ENCODE results near the gene BEND7.

BEND7 gene

GRCh38 chr10:13521026-13521425 lies 7.8 kb downstream of the BEND7 start:
- DNase-seq (ENCODE audit: low read depth in 1 of 2, low spot score in 1 of 2), result no peak

- DNase-seq (ENCODE audit: low read depth in 1 of 2, low spot score in 1 of 2), result no peak
Observed at GRCh38 chr10:13520194-13520593, 8.6 kb downstream of the BEND7 start.

GRCh38 chr10:13518076-13518692 lies 10.6 kb downstream of the BEND7 start:
- no peak for DNase-seq (ENCODE audit: low read depth in 1 of 2, low spot score in 1 of 2)

GRCh38 chr10:13517675-13518074 lies 11.1 kb downstream of the BEND7 start:
- DNase-seq (ENCODE audit: low read depth in 1 of 2, low spot score in 1 of 2), result no peak

DNA sequence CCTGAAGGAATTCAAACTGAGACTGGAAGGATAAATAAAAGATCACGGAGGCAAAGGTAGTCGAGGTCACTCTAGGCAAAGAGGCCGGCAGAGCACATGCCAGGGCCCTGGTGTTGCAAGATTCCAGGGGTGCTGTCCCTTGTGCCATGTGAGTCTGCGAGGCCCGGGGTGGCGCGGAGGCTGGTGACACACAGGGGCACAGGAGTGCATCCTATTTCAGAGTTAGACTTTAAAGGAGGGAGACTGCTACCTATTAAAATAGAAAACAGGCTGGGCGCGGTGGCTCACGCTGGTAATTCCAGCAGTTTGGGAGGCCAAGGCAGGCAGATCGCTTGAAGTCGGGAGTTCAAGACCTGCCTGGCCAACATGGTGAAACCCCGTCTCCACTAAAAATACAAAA lies 12.6 kb downstream of the BEND7 start:
- DNase-seq (ENCODE audit: low read depth in 1 of 2, low spot score in 1 of 2), result no peak

GRCh38 chr10:13515467-13515866 lies 13.3 kb downstream of the BEND7 start:
- no peak for DNase-seq (ENCODE audit: low read depth in 1 of 2, low spot score in 1 of 2)

DNA sequence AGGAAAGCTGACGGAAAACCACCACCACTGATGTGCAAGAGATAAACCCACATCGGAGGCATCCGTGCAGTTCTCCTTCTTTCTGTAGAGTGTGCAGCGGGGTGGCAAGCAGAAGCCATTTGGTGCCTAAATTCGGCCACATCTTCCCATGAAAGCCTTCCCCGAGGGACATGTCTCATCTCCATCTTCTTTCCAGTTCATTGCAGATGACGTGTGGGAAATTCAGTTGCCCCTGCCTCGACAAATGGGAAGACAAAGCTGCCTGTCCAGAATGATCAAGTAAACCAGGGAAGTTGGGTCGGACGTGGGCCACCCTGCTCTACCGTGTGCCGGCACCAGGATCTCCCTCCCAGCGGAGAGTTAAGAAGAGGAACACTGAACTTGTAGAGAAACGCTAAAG lies 14.5 kb downstream of the BEND7 start:
- DNase-seq (ENCODE audit: low read depth in 1 of 2, low spot score in 1 of 2), result no peak

- DNase-seq (ENCODE audit: low read depth in 1 of 2, low spot score in 1 of 2), result no peak
Observed at GRCh38 chr10:13512564-13512963, 16.2 kb downstream of the BEND7 start.

DNA sequence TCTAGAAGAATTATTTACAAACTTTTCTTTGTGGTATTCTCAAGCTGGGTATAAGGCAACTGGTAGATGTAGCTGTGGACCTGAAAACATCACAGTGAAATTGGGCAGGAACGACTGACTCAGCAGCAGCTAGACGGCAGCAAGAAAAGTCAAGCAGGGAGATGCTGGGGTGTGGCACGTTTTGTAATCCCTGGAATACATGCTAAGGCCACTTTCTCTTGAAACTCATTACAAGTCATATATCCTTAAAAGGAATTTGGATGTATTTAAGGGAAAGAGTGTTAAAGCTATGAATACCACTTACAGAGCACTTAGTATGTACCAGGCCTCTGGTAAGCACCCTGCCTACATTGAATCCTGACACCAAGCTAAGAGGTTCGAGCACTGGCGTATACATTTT lies 17.4 kb downstream of the BEND7 start:
- DNase-seq (ENCODE audit: low read depth in 1 of 2, low spot score in 1 of 2), result no peak

- DNase-seq (ENCODE audit: low read depth in 1 of 2, low spot score in 1 of 2), result no peak
Observed at GRCh38 chr10:13505052-13505680, 23.6 kb downstream of the BEND7 start.

- no peak for DNase-seq (ENCODE audit: low read depth in 1 of 2, low spot score in 1 of 2)
Observed at GRCh38 chr10:13503745-13504463, 24.9 kb downstream of the BEND7 start.

DNA sequence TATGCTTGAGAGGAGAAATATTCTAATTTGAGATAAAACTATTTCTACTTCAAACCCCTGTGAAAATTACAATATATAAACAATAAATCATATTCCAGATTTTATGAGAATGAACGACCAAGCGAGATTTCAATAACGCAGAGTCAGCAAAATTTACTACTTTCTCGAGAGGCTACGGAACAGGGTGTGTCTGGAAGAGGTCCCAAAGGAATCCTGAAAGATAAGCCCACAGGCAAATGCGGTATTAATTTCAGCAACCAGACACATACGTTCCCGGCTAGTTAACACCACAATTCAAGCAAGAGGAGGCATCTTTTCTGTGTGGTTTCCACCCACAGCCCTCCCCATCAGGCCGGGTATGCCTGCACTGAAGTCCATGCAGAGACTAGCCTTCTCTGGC lies 26.4 kb downstream of the BEND7 start:
- DNase-seq (ENCODE audit: low read depth in 1 of 2, low spot score in 1 of 2), result no peak

DNA sequence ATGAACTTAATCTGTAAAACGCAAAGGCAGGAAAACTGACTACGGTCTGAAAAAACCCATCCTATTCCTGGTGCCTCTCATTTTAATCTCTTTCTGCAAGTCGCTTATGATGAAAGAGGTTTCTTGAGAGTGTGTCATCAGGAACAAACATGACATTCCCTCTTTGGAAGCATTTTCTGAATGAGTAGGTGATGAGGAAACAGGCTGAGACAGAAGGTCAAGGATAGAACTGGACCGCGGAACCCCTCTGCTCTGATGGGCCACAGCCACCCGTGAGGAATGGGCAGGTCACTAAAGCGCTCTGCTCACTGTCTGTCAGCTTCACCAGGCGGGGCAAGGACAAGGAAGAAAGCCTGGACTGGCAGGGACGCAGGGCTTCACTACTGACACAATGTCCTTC lies 28.6 kb downstream of the BEND7 start:
- no peak for DNase-seq (ENCODE audit: low read depth in 1 of 2, low spot score in 1 of 2)

GRCh38 chr10:13499150-13499549 lies 29.7 kb downstream of the BEND7 start:
- DNase-seq (ENCODE audit: low read depth in 1 of 2, low spot score in 1 of 2), result no peak

DNA sequence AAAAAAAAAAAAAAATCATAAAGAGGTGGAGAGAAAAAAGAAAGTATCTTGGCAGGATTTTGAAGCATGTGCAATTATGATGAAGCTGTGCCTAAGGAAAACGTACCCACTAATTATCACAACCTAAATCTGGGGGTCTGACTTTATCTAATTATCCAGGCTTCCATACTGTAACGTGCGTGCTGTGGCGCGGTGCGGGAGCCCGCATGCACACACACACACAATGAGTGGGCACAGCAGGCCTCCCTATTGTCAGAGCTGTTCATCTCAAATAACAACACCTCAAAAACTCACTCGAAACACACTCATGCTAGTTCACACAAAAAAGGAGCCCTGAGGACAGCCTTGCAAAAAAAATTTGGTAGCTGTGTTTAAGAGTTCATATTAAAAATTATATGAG lies 31.9 kb downstream of the BEND7 start:
- DNase-seq (ENCODE audit: low read depth in 1 of 2, low spot score in 1 of 2), result no peak

DNA sequence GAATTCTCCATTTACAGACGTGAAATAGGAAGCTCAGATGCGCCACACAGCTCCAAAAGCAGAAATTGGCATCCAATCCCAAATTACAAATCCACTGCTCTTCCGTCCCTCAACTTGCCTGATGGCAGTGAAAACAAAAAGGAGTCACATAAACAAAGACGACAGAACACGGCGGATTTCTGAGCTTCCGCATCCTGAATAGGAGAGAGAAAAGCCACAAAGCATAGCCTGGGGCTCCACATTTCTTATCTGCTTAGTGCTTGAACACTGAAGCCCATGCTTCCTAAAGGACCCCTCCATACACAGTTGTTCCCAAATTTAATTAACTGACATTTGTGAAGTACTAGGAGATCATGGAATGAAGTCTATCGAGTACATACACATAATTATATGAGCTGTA lies 32.6 kb downstream of the BEND7 start:
- DNase-seq (ENCODE audit: low read depth in 1 of 2, low spot score in 1 of 2), result no peak

DNA sequence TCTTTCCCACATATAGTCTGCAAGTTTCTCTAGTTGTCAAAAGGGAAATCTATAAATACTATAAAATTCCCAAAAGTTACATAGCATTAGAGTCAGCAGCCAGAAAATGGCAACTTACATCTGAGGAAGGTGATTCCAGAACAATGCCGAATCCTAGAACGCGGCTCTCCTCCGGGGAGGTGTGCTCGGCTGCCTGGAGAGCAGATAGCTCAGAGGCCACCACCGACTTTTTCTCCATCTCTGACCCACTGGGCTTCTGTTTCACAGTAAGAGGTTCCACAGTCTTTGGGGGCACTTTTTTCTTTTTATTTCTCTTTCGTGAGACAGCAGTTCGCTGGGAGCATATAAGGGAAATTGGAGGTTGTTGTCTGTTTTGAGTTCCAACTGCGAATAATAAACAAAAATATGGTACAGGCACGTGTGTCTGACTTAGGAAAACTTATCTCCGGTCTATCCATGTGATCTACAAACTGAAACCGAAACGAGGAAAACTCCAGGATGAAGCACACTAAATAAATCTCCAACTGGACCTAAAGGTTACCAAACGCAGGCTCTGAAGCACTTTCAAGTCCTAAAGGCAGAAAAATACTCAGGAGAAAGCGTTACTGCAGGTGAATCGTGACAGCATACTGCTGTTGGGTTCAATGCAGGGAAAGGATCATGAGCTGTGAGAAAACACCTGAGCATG lies 36.2 kb downstream of the BEND7 start:
- DNase-seq (ENCODE audit: low read depth in 1 of 2, low spot score in 1 of 2), result no peak

DNA sequence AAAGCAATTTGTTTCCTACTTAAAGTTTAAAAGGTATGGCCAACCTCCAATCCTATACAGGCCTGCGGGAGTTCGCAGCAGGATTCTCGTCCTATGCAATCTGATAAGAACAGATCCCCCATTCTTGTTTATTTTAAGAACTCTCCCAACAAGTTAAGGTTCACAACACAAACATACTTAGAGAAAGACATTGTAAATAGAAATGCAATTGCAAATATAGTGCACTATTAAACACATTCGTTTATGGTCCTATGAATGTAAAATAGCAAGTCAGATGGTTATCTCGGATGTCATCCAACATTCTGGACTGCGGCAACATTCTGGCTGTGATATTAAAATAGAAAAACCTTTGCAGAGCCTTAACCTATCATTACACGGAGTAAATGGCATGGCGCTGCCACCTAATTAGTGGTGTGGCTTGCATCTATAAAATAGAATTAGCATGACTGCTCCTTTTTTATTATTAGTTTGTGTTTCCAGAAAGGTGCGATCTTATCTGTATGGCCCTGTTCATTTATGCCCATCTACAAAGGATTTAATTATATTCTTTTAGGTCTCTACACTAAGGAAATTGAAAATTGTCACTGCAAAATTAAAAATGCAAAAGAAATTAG lies 37.0 kb downstream of the BEND7 start:
- DNase-seq (ENCODE audit: low read depth in 1 of 2, low spot score in 1 of 2), result no peak

GRCh38 chr10:13490503-13490902 lies 38.3 kb downstream of the BEND7 start:
- no peak for DNase-seq (ENCODE audit: low read depth in 1 of 2, low spot score in 1 of 2)

DNA sequence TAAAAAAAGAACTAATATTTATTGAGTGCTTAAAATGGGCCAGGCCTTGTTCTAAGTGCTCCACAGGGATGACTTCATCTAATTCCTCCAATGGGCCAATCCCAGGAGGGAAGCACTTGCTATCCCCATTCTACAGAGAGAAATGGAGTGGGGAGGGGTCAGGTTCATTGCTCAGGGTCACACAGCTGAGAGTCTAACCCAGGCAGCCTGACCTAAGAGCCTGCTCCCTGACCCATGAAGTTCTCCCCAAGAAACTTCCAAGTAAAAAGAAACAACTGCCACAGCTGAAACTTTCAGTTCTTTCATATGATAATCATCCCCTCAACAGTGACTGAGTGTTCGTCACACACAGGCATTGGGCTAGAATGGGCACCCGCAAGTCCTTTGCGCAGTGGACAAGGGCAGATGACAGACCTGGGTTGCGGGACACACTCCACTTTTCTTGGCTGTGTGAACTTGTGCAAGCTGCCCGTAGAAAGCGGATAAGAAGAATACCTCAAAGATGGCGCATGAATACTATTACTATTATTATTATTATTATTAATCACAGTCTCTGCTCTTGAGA lies 39.7 kb downstream of the BEND7 start:
- no peak for DNase-seq (ENCODE audit: low read depth in 1 of 2, low spot score in 1 of 2)

DNA sequence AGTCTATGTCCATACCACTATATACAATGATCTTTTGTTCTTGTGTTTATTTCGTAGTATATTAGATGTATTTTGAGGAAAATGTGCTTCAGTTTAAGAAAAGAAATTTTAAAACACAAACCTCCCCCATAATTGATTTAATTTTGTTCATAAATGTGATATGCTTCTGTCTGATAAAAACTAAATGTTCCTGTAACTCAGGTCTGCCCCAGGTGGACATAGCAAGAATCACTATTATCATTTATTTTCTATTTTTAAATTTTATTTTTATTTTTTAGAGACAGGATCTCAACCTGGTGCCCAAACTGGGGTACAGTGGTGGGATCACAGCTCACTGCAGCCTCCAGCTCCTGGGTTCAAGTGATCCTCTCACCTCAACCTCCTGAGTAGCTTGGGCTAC lies 43.2 kb downstream of the BEND7 start:
- no peak for DNase-seq (ENCODE audit: low read depth in 1 of 2, low spot score in 1 of 2)

All from activated T-helper 1 cell treated with anti-CD3 and anti-CD28 coated beads, Interleukin-2, amount 50 U/mL, for 16 hours (primary cell).